ENCODE results near the gene TNIK. TPM values are rescaled to one million over a fixed set of nuclear protein-coding genes. Genes with fewer than 3 reads are reported as not detected.

Gene TNIK
- total and polyA plus RNA-seq, 4 donors, result 3.7 to 9.8 (median 5.2) TPM

DNA sequence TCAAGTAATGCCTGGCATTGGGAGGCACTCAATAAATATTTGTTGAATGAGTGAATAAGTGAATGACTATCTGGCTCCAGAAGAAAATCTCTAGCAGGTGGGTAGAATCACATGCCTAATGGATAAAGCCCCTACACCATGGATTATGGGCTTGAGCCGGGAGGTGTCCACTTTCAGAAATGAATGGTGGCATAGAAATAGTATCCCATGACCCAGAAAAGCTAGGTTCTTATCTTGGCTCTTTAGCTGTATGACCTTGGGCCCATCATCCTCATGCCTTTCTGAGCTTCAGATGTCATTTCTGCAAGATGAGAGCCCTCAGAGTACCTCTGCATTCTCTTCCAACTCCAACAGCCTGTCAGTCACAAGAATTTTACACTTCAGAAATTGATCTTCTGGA is 37.3 kb upstream of the TNIK start:
- WGBS, result 96% methylated on average over 1 of the region's 1 CpG
- no peak overlapping the region for H3K9ac ChIP-seq (ENCODE audit: low read depth in 1 of 2, low read length in 2 of 2)

More for the DNA sequence above, 37.3 kb upstream of the TNIK start:
- no peak for TF ChIP-seq FOXA2 (IDR thresholded peaks at IDR 0.05)
- no peak for TF ChIP-seq TAF1 (conservative IDR thresholded peaks at IDR 0.05)
- TF ChIP-seq ZBTB33 (IDR thresholded peaks at IDR 0.05), result no peak
- no peak for TF ChIP-seq HNF4G (IDR thresholded peaks at IDR 0.05)
- no peak for TF ChIP-seq JUND (IDR thresholded peaks at IDR 0.05)
- TF ChIP-seq, protein P1, sequence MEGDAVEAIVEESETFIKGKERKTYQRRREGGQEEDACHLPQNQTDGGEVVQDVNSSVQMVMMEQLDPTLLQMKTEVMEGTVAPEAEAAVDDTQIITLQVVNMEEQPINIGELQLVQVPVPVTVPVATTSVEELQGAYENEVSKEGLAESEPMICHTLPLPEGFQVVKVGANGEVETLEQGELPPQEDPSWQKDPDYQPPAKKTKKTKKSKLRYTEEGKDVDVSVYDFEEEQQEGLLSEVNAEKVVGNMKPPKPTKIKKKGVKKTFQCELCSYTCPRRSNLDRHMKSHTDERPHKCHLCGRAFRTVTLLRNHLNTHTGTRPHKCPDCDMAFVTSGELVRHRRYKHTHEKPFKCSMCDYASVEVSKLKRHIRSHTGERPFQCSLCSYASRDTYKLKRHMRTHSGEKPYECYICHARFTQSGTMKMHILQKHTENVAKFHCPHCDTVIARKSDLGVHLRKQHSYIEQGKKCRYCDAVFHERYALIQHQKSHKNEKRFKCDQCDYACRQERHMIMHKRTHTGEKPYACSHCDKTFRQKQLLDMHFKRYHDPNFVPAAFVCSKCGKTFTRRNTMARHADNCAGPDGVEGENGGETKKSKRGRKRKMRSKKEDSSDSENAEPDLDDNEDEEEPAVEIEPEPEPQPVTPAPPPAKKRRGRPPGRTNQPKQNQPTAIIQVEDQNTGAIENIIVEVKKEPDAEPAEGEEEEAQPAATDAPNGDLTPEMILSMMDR (IDR thresholded peaks at IDR 0.05; ENCODE audit: low read depth, low read length, missing input control), result no peak
- TF ChIP-seq REST (IDR thresholded peaks at IDR 0.05), result no peak
- TF ChIP-seq, protein P2, sequence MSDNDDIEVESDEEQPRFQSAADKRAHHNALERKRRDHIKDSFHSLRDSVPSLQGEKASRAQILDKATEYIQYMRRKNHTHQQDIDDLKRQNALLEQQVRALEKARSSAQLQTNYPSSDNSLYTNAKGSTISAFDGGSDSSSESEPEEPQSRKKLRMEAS (IDR thresholded peaks at IDR 0.05), result no peak
- no peak for TF ChIP-seq HNF4A (conservative IDR thresholded peaks at IDR 0.05)
- TF ChIP-seq RXRA (IDR thresholded peaks at IDR 0.05), result no peak
- TF ChIP-seq SP1 (IDR thresholded peaks at IDR 0.05), result no peak
- TF ChIP-seq YY1 (IDR thresholded peaks at IDR 0.05), result no peak
- TF ChIP-seq EGR1 (IDR thresholded peaks at IDR 0.05; ENCODE audit: low read depth in 2 of 2), result no peak
- no peak for TF ChIP-seq NR2F2 (IDR thresholded peaks at IDR 0.05)
- TF ChIP-seq, protein P3, sequence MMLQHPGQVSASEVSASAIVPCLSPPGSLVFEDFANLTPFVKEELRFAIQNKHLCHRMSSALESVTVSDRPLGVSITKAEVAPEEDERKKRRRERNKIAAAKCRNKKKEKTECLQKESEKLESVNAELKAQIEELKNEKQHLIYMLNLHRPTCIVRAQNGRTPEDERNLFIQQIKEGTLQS (IDR thresholded peaks at IDR 0.05), result no peak
- TF ChIP-seq RAD21 (IDR thresholded peaks at IDR 0.05), result no peak
- TF ChIP-seq FOXA1 (IDR thresholded peaks at IDR 0.05), result no peak
- TF ChIP-seq GABPA (IDR thresholded peaks at IDR 0.05 in 1 of 2, conservative IDR thresholded peaks at IDR 0.05 in 1 of 2), result no peak
- H3K36me3 ChIP-seq (ENCODE audit: control insufficient read depth in 4 of 4, insufficient read depth in 3 of 4, low read depth in 1 of 4, low read length in 3 of 4), result no peaks in the 10 kb centered on the region
- DNase-seq (ENCODE audit: low spot score), result no peak
- H3K9me3 ChIP-seq (ENCODE audit: control insufficient read depth in 4 of 4, low read length in 3 of 4), result no peaks in the 10 kb centered on the region
- H3K27me3 ChIP-seq (ENCODE audit: control insufficient read depth in 4 of 4, insufficient read depth in 4 of 4, low read length in 3 of 4), result no peaks in the 10 kb centered on the region
- H3K4me1 ChIP-seq (ENCODE audit: control insufficient read depth in 4 of 4, insufficient read depth in 4 of 4, low read length in 3 of 4), result no peaks in the 10 kb centered on the region
- no peak overlapping the region for H3K27ac ChIP-seq (ENCODE audit: low read depth in 1 of 2, low read length in 2 of 2)
- no peak overlapping the region for H3K4me3 ChIP-seq (ENCODE audit: low read depth in 1 of 3, low read length in 3 of 3)
